ENCODE results near the gene NXPE3.

GRCh38 chr3:101803939-101804338 lies 24.9 kb downstream of the NXPE3 start:
- TF ChIP-seq EZH2 (IDR thresholded peaks at IDR 0.05; ENCODE audit: borderline replicate concordance, insufficient read depth, low read length, poor library complexity, severe bottlenecking) (no peak), SMC3 (conservative IDR thresholded peaks at IDR 0.05; ENCODE audit: poor library complexity) (no peak), TAF1 (IDR thresholded peaks at IDR 0.05; ENCODE audit: low read depth) (no peak), POLR2AphosphoS5 (IDR thresholded peaks at IDR 0.05) (no peak)
- TF ChIP-seq, protein P1, sequence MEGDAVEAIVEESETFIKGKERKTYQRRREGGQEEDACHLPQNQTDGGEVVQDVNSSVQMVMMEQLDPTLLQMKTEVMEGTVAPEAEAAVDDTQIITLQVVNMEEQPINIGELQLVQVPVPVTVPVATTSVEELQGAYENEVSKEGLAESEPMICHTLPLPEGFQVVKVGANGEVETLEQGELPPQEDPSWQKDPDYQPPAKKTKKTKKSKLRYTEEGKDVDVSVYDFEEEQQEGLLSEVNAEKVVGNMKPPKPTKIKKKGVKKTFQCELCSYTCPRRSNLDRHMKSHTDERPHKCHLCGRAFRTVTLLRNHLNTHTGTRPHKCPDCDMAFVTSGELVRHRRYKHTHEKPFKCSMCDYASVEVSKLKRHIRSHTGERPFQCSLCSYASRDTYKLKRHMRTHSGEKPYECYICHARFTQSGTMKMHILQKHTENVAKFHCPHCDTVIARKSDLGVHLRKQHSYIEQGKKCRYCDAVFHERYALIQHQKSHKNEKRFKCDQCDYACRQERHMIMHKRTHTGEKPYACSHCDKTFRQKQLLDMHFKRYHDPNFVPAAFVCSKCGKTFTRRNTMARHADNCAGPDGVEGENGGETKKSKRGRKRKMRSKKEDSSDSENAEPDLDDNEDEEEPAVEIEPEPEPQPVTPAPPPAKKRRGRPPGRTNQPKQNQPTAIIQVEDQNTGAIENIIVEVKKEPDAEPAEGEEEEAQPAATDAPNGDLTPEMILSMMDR (IDR thresholded peaks at IDR 0.05; ENCODE audit: poor library complexity, severe bottlenecking): no peak
- TF ChIP-seq, protein P2, sequence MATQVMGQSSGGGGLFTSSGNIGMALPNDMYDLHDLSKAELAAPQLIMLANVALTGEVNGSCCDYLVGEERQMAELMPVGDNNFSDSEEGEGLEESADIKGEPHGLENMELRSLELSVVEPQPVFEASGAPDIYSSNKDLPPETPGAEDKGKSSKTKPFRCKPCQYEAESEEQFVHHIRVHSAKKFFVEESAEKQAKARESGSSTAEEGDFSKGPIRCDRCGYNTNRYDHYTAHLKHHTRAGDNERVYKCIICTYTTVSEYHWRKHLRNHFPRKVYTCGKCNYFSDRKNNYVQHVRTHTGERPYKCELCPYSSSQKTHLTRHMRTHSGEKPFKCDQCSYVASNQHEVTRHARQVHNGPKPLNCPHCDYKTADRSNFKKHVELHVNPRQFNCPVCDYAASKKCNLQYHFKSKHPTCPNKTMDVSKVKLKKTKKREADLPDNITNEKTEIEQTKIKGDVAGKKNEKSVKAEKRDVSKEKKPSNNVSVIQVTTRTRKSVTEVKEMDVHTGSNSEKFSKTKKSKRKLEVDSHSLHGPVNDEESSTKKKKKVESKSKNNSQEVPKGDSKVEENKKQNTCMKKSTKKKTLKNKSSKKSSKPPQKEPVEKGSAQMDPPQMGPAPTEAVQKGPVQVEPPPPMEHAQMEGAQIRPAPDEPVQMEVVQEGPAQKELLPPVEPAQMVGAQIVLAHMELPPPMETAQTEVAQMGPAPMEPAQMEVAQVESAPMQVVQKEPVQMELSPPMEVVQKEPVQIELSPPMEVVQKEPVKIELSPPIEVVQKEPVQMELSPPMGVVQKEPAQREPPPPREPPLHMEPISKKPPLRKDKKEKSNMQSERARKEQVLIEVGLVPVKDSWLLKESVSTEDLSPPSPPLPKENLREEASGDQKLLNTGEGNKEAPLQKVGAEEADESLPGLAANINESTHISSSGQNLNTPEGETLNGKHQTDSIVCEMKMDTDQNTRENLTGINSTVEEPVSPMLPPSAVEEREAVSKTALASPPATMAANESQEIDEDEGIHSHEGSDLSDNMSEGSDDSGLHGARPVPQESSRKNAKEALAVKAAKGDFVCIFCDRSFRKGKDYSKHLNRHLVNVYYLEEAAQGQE (IDR thresholded peaks at IDR 0.05; ENCODE audit: borderline replicate concordance): no peak
